NCI-H345 (cell line): ENCODE data around the gene MEGF10.

Experiments used
- DNase-seq: peaks from one replicate; lab custom pipeline; 2025; lab: John Stamatoyannopoulos, UW

The MEGF10 gene

DNA sequence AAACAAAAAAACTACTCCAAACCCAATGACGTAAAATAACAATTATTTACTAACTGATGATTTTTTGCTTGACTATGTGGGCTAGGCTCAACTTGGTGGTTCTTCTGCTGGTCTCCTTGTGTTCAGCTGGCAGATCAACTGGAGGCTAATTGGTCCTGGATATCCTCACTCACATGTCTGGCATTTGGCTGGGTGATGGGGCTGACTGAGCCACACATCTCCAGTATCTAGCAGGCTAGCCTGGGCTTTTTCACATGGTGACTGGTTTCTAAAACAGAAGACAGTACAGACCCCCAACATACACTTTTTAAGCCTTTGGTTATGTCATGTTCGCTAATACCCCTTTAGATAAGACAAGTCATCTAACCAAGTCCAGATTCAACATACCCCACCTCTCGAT, 122.1 kb downstream of the MEGF10 start:
- DNase-seq, result no peak

DNA sequence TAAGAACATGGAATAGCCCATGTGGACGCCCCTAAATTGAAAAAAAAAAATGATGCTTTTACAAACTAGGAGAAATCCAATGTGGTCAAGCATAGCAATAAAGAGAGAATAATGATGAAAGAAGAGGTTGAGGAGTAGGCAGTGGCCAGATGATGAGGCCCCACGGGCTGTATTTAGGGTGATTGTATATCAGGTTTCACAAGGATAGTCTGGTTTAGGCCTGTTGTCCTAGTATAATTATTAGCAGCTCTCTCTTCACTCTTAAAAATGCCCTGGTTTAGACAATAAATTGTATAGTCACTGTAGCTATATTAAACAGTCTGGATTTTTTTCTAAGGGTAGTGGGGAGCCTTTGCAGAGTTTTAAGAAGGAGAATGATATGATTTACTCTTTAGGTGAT, 124.4 kb downstream of the MEGF10 start:
- no peak for DNase-seq

DNA sequence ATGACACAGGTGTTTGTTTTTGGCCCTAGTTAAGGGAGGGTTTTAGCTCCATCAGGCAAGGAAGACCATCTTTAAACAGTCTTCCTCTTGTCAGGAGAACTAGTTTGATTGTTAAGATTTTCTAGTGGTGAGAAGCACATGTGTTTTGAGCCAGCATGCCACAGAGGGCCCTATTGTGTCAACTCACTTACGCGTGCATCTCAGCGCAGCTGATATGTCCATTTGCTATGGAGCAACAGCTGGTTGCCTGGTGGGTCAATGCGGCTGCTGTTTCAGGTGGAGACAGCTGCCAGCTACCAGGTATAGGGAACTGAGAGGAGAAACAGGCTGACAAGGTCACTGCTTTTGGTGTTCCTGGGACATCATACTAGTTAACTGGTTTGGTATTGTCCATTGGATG, 126.3 kb downstream of the MEGF10 start:
- DNase-seq, result peak; percentile 50

GRCh38 chr5:127417528-127417927, 126.9 kb downstream of the MEGF10 start:
- DNase-seq, result peak; percentile 11

DNA sequence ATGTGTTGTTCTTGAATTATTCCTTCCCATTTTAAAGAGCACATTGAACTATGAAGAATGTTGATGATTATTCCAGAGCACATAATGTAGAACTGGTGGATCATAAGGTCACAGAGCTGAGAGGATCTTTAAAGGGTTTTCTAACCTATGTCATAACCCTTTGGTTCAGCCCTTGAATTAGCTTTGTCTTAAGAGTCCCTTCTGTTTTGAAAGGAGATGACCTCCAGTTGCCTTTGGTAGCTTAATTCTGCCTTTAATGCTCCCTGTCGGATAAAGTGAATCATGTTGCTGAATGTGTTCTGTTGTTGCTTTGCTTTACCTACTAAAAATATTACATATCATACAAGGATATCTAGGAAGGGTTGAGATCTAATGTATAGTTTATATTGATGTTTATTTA, 127.8 kb downstream of the MEGF10 start:
- DNase-seq, result no peak

- peak; percentile 44 for DNase-seq
Measured at GRCh38 chr5:127418974-127419682, 128.5 kb downstream of the MEGF10 start.

DNA sequence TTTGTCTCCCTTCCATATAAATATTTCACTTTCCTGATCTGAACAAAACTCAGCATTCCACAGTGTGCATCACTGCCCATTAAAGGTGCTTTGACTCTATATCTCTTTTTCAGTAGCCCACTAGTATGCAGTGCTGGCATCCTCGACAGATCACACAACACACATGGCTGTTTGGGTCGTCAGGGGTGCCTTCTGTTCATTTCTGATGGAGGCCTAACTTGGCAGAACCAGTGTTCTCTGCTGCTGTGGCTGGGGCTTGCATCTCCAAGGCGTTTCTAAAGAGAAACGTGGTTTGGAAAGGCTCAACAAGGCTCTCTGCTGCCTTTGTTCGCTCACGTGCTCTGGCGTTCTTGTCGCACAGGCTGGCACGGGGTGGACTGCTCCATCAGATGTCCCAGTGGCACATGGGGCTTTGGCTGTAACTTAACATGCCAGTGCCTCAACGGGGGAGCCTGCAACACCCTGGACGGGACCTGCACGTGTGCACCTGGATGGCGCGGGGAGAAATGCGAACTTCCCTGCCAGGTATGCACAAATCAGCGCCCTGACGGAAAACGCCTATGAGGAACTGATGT, 129.2 kb downstream of the MEGF10 start:
- no peak for DNase-seq

DNA sequence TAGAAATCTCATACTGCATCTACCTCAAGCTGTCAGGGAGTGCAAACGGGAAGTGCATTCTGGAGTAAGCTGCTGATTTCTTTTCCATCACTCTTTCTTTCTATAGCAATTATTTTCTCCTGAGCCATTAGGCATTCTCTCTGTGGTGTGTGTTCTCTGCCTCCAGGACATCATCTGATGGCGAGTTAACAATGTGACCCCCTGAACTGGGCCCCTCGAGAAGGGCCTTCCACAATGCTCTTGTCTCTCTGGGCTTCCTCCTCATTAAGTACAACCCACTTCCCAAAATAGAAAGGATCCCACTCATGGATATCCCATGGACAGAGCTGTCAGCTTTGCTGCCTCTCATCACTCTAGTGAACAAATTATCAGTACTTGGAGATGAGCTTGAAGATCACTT, 130.2 kb downstream of the MEGF10 start:
- no peak for DNase-seq

DNA sequence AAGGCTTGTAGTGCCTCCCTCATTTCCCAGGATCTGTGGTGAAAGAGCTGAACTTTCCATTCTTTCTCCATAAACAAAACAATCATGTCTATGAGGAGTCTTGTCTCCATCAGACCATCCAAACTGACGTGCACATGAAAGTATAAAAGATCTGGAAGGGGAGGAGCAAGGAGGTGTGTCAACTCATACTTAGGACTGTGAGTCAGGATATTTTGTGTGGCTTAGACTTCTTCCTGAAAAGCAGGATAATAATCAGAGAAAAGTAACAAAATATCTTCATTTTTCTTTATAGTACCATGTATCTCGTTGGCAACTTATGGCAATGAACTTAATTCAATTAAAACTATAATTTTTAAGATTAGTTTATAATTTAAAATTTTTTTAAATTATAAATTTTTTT, 130.9 kb downstream of the MEGF10 start:
- DNase-seq, result no peak

DNA sequence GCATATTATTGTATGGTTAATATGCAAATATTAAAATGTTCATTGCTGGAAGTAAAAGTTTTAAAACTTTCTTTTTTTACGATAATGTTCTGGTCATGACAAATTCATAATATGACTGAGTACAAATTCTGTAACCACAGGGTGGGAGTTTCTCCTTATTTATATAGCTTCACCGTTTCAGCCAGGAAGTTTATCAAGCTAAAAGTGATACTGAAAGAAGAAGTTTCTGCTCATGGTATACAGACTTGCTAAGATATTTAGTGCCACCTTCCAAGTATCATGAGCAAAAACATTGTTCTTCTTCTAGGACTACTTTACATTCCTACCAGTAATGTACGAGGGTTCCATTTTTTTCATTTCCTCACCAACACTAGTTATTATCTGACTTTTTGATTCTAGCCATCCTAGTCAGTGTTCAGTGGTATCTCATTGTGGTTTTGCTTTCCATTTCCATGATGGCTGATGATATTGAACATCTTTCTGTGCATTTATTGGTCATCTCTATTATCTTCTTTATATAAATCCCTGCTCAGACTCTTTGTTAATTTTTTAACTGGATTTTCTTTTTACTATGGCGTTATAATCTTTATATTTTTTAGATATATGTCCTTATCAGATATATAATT, 132.7 kb downstream of the MEGF10 start:
- no peak for DNase-seq

DNA sequence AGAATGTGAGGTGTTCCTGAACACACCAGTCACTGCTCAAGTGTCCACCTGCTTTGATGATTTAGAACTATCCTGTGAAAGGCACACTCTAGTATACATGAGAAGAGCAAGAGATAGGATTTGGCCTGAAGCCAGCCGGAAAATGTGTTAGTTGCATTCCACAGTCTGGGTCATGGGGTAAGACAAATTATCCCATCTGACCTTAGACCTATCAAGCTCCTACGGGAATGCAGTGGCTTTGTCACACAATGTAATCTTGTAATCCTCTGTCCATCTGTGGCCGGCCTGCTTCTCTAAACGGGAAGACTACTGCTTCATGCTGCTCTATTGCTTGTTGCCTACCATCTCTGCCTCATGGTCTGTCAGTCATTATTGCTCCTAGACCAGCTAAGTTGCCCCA, 134.4 kb downstream of the MEGF10 start:
- DNase-seq, result no peak

DNA sequence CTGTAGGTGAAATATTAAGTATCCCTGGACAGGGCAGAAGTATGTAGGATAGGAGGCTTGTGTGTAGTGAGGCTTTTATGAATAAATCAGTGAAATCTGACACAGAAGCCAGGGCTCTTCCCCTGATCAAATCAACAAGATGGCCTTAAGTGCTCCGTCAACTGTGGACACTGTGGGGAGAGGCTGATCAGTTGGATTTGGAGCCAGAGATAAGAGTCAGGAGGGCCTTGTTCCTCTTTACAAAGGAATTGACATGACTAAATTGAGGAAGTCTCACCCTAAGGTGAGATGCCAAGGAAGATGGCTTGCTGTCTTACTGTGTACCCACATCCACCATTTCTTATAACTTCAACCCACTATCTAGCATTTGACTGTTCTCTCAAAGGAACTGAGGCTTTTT, 135.3 kb downstream of the MEGF10 start:
- no peak for DNase-seq

- DNase-seq, result no peak
Measured at GRCh38 chr5:127426661-127427060, 136.1 kb downstream of the MEGF10 start.

DNA sequence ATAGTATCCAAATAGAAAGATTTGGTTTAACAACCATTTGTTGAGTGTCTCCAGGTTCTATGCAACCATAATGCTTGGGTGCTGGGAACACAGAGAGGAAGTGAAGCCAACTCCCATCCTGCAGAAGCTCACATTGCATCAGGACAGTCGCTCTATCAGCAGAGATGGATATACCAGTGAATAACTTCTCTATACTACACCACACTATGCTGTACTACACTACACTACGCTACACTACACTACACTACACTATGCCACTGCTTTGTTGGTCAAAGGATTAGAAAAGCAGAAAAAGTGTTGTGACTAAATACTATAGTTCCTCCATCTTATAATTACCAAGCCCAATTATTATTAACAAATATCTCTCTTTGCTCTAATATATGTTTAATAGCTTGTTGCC, 137.7 kb downstream of the MEGF10 start:
- no peak for DNase-seq

- DNase-seq, result no peak
Measured at GRCh38 chr5:127428748-127429147, 138.2 kb downstream of the MEGF10 start.

- no peak for DNase-seq
Measured at GRCh38 chr5:127429928-127430327, 139.3 kb downstream of the MEGF10 start.

- DNase-seq, result no peak
Measured at GRCh38 chr5:127430627-127431026, 140.0 kb downstream of the MEGF10 start.

GRCh38 chr5:127431977-127432585, 141.5 kb downstream of the MEGF10 start:
- DNase-seq, result no peak

DNA sequence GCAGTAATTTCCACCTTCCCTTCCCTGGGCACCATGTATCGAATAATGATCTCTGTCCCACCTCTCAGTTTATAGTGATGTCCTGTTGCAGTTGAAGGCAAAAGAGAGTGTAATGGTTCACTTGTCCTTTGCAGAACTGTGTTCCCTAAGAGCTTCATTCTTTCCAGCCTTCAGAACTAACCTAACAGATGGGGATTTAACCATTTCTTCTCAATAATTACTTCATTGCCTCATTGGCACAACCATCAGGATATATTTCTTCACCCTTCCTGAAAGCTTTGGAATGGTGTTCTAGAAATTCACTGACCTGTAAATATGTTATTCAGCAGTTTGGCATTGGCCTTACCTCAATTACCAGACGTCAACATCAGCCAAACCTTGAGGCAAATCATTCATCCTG, 142.9 kb downstream of the MEGF10 start:
- no peak for DNase-seq

DNA sequence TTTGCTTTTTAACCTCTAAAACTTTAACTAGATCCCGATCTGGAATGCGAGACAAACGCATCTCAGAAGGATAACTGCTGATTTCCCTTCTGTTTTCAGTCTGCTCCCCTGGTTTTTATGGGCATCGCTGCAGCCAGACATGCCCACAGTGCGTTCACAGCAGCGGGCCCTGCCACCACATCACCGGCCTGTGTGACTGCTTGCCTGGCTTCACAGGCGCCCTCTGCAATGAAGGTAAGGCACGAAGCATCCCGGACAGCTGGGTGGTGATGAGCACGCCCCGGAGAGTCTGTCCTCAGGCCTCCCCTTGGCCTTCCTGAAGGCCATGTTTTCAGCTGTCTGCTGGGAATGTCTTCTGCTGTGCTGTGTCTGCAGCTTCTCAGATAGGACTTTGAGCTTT, 144.0 kb downstream of the MEGF10 start:
- no peak for DNase-seq

- DNase-seq, result no peak
Measured at GRCh38 chr5:127435821-127436220, 145.2 kb downstream of the MEGF10 start.

GRCh38 chr5:127439644-127440043, 149.0 kb downstream of the MEGF10 start:
- no peak for DNase-seq

DNA sequence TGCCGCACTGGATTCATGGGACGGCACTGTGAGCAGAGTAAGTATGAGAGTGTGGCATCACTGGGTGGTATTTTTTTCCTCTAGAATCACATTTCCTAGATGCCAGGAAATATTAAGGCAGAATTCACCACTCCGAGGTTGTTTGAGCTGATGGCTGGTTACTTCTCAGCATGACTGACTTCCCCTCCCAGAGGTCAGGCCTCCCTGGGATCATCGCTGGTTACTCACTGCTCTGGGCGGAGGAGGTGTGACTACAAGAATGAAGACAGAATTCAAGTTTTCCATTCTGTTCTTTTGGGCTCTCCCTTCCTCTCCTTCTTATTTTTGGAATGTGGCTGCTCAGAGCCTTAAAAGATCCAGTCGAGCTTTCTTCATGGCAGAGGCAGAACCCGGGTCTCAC, 150.2 kb downstream of the MEGF10 start:
- no peak for DNase-seq
